ENCODE results near the gene C2CD5. TPM values are rescaled to one million over a fixed set of nuclear protein-coding genes. Genes with fewer than 3 reads are reported as not detected.
A peak's percentile ranks its signal among the peaks of the same experiment; 100 is the strongest.

Gene C2CD5
- total and polyA plus RNA-seq, 2 donors (not counting 1 experiment from before 2014, with no cell fraction given): 24.6 to 61.7 TPM

GRCh38 chr12:22409377-22410164 lies 134.8 kb downstream of the C2CD5 start:
- 81% methylated on average over 10 of the region's 12 CpGs for WGBS (ENCODE audit: insufficient coverage)
- ChIA-PET POLR2A (no interaction called here), CTCF (interaction anchor here (1.3 kb wide), 1 partner anchor 34 kb away, joined by 5 read pairs; no protein-coding TSS in a partner anchor)
- no peak overlapping the region for H3K9ac ChIP-seq (ENCODE audit: low read length)
- no peaks in the 10 kb centered on the region for H3K27me3 Mint-ChIP-seq
- H3K9me3 ChIP-seq (ENCODE audit: control extremely low read depth in 1 of 3, control insufficient read depth in 2 of 3, insufficient read depth in 1 of 3, low read length in 2 of 3): no peaks in the 10 kb centered on the region
- no peak overlapping the region for H3K27ac Mint-ChIP-seq
- intact Hi-C loops (cut with micrococcal nuclease): no loop called here
- H3K79me2 ChIP-seq (ENCODE audit: control insufficient read depth, insufficient read depth, low read length): no peaks in the 10 kb centered on the region
- no peaks in the 10 kb centered on the region for H3K36me3 ChIP-seq (replicated peaks in 1 of 2; ENCODE audit: control extremely low read depth in 1 of 2, control insufficient read depth in 1 of 2, extremely low read depth in 1 of 2, insufficient read depth in 2 of 2, low read length in 1 of 2)
- no peaks in the 10 kb centered on the region for H4K20me1 ChIP-seq (ENCODE audit: control insufficient read depth, insufficient read depth, low read length, poor library complexity, severe bottlenecking)
- no peaks in the 10 kb centered on the region for H3K27me3 ChIP-seq (replicated peaks in 1 of 4; ENCODE audit: control extremely low read depth in 1 of 4, control insufficient read depth in 3 of 4, insufficient read depth in 4 of 4, low read length in 3 of 4)
- TF ChIP-seq CTCF (IDR thresholded peaks at IDR 0.05) (no peak), EZH2 (IDR thresholded peaks at IDR 0.05; ENCODE audit: borderline replicate concordance, insufficient read depth, low read depth, low read length, poor library complexity, severe bottlenecking) (no peak)
- no peak overlapping the region for H3K27ac ChIP-seq (ENCODE audit: low read length in 2 of 2)
- no peaks in the 10 kb centered on the region for H3K4me1 ChIP-seq (ENCODE audit: control insufficient read depth in 2 of 2, insufficient read depth in 2 of 2, low read length in 2 of 2)
- H3K4me3 ChIP-seq (ENCODE audit: control extremely low read depth in 1 of 5, extremely low read depth in 1 of 5, insufficient read depth in 1 of 5, low read depth in 2 of 5, low read length in 4 of 5): no peak overlapping the region
- no peak overlapping the region for H3K4me3 Mint-ChIP-seq
- H3K4me1 Mint-ChIP-seq: no peaks in the 10 kb centered on the region
- no peak for ATAC-seq (ENCODE audit: low read depth)
- H2AFZ ChIP-seq (ENCODE audit: insufficient read depth, low read depth, low read length, poor library complexity, severe bottlenecking): no peak overlapping the region
- H3K9me3 Mint-ChIP-seq (ENCODE audit: insufficient read depth): no peaks in the 10 kb centered on the region
- H3K4me2 ChIP-seq (replicated peaks; ENCODE audit: low read depth, low read length, poor library complexity, severe bottlenecking): no peak overlapping the region
- DNase-seq: peak; percentile 6

- H3K4me2 ChIP-seq (replicated peaks; ENCODE audit: low read depth, low read length, poor library complexity, severe bottlenecking): no peak overlapping the region
- POLR2A ChIA-PET: no interaction called here
- no peak overlapping the region for H3K27ac ChIP-seq (ENCODE audit: low read length in 2 of 2)
- H3K4me3 Mint-ChIP-seq: no peak overlapping the region
- no peaks in the 10 kb centered on the region for H3K36me3 ChIP-seq (replicated peaks in 1 of 2; ENCODE audit: control extremely low read depth in 1 of 2, control insufficient read depth in 1 of 2, extremely low read depth in 1 of 2, insufficient read depth in 2 of 2, low read length in 1 of 2)
- H3K27me3 ChIP-seq (replicated peaks in 1 of 4; ENCODE audit: control extremely low read depth in 1 of 4, control insufficient read depth in 3 of 4, insufficient read depth in 4 of 4, low read length in 3 of 4): no peaks in the 10 kb centered on the region
- H2AFZ ChIP-seq (ENCODE audit: insufficient read depth, low read depth, low read length, poor library complexity, severe bottlenecking): no peak overlapping the region
- no peaks in the 10 kb centered on the region for H3K4me1 Mint-ChIP-seq
- H3K9me3 Mint-ChIP-seq (ENCODE audit: insufficient read depth): no peaks in the 10 kb centered on the region
- no peak overlapping the region for H3K27ac Mint-ChIP-seq
- DNase-seq: no peak
- H4K20me1 ChIP-seq (ENCODE audit: control insufficient read depth, insufficient read depth, low read length, poor library complexity, severe bottlenecking): no peaks in the 10 kb centered on the region
- ATAC-seq (ENCODE audit: low read depth): no peak
- intact Hi-C loops (cut with micrococcal nuclease): no loop called here
- no peaks in the 10 kb centered on the region for H3K27me3 Mint-ChIP-seq
- TF ChIP-seq EZH2 (IDR thresholded peaks at IDR 0.05; ENCODE audit: borderline replicate concordance, insufficient read depth, low read depth, low read length, poor library complexity, severe bottlenecking) (no peak), CTCF (IDR thresholded peaks at IDR 0.05) (no peak)
- CTCF ChIA-PET: interaction anchor here (1.3 kb wide), 1 partner anchor 35 kb away, joined by 5 read pairs; no protein-coding TSS in a partner anchor
- H3K9me3 ChIP-seq (ENCODE audit: control extremely low read depth in 1 of 3, control insufficient read depth in 2 of 3, insufficient read depth in 1 of 3, low read length in 2 of 3): no peaks in the 10 kb centered on the region
- H3K9ac ChIP-seq (ENCODE audit: low read length): no peak overlapping the region
- H3K4me3 ChIP-seq (ENCODE audit: control extremely low read depth in 1 of 5, extremely low read depth in 1 of 5, insufficient read depth in 1 of 5, low read depth in 2 of 5, low read length in 4 of 5): no peak overlapping the region
- no peaks in the 10 kb centered on the region for H3K4me1 ChIP-seq (ENCODE audit: control insufficient read depth in 2 of 2, insufficient read depth in 2 of 2, low read length in 2 of 2)
- H3K79me2 ChIP-seq (ENCODE audit: control insufficient read depth, insufficient read depth, low read length): no peaks in the 10 kb centered on the region
- 97% methylated on average over 3 of the region's 8 CpGs for WGBS (ENCODE audit: insufficient coverage)
These were observed 135.5 kb downstream of the C2CD5 start for GRCh38 chr12:22408610-22409376.

Measured in B cell (primary cell).